Choroid plexus epithelial cell (primary cell): ENCODE data around the gene HPS3.

Experiments used
- DNase-seq: peaks from one replicate; pipeline ENCODE4 v3.0.0-alpha.2; 2010; ENCODE audit warnings: low read depth
- H3K4me3 ChIP-seq: 2 replicates; pipeline ENCODE4 v1.5.1; 2011; ENCODE audit warnings: low read depth, mild to moderate bottlenecking, control low read depth, low read length, moderate library complexity
- TF ChIP-seq, protein P1 (sequence below): conservative IDR thresholded peaks from 2 replicates; pipeline ENCODE4 v1.5.1; 2011; ENCODE audit warnings: low read depth, mild to moderate bottlenecking, control low read depth, inconsistent platforms, low read length, moderate library complexity

HPS3 gene

DNA sequence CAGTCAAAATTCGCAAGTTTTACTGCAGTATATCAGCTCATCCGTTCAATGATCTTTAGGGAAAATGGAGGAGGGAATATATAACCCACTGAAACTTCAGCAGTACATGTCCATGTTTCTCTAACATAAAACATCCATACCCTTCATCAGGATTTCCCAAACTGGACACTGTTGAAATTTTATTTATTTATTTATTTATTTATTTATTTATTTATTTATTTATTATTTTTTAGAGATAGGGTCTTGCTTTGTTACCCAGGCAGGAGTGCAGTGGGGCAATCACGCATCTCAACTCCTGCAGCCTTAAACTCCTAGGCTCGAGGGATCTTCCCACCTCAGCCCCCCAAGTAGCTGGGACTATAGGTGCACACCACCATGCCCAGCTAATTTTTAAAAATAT, 28.3 kb upstream of the HPS3 start:
- TF ChIP-seq, protein P1, sequence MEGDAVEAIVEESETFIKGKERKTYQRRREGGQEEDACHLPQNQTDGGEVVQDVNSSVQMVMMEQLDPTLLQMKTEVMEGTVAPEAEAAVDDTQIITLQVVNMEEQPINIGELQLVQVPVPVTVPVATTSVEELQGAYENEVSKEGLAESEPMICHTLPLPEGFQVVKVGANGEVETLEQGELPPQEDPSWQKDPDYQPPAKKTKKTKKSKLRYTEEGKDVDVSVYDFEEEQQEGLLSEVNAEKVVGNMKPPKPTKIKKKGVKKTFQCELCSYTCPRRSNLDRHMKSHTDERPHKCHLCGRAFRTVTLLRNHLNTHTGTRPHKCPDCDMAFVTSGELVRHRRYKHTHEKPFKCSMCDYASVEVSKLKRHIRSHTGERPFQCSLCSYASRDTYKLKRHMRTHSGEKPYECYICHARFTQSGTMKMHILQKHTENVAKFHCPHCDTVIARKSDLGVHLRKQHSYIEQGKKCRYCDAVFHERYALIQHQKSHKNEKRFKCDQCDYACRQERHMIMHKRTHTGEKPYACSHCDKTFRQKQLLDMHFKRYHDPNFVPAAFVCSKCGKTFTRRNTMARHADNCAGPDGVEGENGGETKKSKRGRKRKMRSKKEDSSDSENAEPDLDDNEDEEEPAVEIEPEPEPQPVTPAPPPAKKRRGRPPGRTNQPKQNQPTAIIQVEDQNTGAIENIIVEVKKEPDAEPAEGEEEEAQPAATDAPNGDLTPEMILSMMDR: no peak
- H3K4me3 ChIP-seq: no peak overlapping the region
- no peak for DNase-seq

DNA sequence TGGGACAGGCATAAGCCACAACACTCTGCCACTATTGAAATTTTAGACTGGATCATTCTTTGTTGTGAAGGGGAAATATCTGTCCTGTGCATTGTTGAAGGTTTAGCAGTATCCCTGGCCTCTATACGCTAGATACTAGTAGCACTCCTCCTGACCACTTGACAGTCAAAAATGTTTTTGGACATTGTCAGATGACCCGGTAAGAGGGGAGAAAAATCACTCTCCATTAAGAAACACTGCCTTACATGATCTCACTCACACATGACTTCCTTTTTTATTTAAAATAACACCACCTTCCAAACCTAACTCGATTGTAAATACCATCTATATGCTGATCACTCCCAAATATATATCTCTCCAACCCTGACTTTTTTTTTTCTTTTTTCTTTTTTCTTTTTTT, 27.8 kb upstream of the HPS3 start:
- TF ChIP-seq, protein P1: no peak
- no peak overlapping the region for H3K4me3 ChIP-seq
- DNase-seq: no peak

DNA sequence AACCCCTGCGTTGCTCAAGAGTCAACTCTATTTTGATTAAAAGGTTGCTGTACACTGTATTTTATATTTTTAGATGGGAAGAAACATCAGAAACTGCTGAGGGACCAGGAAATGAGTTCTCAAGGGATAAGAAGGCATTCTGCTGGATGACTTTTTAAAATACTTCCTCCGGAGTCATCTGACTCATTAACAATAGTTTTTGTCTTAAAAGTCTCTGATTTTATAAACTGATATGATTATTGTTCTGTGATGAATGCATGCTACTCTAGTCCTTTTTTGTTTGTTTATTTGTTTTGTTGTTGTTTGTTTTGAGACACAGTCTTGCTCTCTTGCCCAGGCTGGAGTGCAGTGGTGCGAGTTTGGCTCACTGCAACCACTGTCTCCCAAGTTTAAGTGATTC, 25.0 kb upstream of the HPS3 start:
- DNase-seq: no peak
- no peak overlapping the region for H3K4me3 ChIP-seq
- TF ChIP-seq, protein P1: no peak

DNA sequence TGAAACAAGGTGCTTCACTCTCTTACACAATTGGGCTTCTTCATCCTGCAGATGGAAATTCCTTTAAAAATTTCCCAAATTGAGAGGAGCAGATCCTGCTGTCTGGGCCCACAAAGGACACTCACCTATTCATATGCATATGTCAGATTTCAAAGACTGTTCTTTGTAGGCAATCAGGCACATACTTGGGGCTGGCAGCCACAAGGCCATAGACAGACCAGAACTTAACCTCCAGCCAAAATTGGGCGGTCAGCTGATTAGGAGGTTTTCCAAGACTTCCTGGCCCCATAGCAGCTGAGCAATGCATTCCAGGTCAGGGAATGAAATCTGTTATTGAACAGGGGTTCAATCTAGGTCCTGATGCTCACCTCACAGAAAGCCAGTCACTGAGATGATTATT, 15.0 kb upstream of the HPS3 start:
- no peak for DNase-seq
- TF ChIP-seq, protein P1: no peak
- H3K4me3 ChIP-seq: no peak overlapping the region

DNA sequence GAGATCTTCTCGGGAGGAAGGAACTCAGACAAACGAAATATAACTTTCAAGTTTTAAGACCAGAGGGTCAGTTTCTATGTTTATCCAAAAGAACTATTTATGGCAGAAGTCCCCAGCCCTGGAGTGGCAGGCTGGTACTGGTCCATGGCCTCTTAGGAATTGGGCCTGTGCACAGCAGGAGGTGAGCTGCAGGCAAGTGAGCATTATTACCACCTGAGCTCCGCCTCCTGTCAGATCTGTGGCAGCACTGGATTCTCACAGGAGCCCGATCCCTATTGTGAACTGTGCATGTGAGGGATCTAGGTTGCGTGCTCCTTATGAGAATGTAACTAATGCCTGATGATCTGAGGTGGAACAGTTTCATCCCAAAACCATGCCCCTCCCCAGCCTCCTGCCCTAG, 14.3 kb upstream of the HPS3 start:
- TF ChIP-seq, protein P1: no peak
- H3K4me3 ChIP-seq: no peak overlapping the region
- DNase-seq: no peak

DNA sequence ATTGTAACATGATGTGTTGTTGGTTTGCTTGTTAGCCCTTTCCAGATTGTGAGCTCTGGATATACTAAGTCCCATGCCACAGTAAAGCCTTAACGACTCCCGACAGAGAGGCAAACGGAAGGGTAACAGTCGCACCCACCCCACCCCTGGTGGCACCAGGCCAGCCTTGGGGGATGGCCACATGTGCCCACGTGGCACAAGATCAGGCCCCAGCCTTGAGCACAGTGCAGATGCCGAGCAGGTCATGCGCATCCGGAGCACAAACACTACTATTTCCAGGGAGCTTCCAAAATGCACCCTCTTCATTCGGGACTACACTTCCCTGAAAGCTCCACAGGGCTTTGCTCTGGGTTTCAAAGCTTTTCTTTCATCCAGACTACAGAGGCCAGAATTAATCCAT, 10.7 kb upstream of the HPS3 start:
- H3K4me3 ChIP-seq: no peak overlapping the region
- TF ChIP-seq, protein P1: no peak
- DNase-seq: no peak

DNA sequence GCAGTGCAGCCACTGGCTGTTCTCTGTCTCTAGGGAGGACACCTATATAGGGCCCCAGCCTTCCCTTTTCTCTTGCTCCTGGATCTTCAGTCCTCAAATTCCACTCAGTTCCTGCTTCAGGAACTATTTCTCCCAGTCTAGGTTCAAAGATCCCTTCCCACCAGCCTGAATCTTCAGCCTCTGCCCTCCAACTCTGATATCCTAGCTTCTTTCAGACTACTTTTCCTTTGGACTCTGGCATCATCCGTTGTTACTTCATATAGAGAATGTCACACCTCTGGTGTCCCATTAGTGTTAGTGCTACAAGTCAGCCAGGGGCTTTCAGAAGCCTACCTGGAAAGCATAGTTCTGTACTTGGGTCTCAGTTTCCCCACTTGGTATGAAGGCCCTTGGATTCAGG, 10.0 kb upstream of the HPS3 start:
- no peak overlapping the region for H3K4me3 ChIP-seq
- TF ChIP-seq, protein P1: no peak
- no peak for DNase-seq
